OCI-LY1 (cell line): ENCODE measurements around the gene VAMP7.

Experiments
- CTCF ChIP-seq: fragments of 200-600 bp; sonication (generic), shearing (Covaris generic); IDR thresholded peaks from 2 replicates; pipeline ENCODE4 v1.5.1; 2017; ENCODE audit warnings: mild to moderate bottlenecking, antibody characterized with exemption, low read length, moderate library complexity, mixed read lengths
- EZH2 ChIP-seq: fragments of 200-600 bp; sonication (generic), shearing (Covaris generic); IDR thresholded peaks from 2 replicates; pipeline ENCODE4 v1.8.0; 2017; ENCODE audit warnings: borderline replicate concordance, mixed run types, mild to moderate bottlenecking, antibody characterized with exemption, low read length, moderate library complexity, mixed read lengths

- TF ChIP-seq EZH2 (no peak), CTCF (no peak)
Measured at GRCh38 chrX:155874571-155875244, 6.4 kb upstream of the VAMP7 start.
